Loucy (cell line): Measurements from ENCODE around the gene RYR2.

Experiments used
- H2AFZ ChIP-seq: fragments of 200-600 bp; sonication (generic); 2 replicates; pipeline ENCODE4 v1.6.0; 2016; ENCODE audit warnings: antibody characterized with exemption, mild to moderate bottlenecking, low read length, moderate library complexity
- H3F3A ChIP-seq: fragments of 200-600 bp; 2 replicates; pipeline ENCODE4 v1.6.0; 2016; ENCODE audit warnings: antibody characterized with exemption, low read depth, mild to moderate bottlenecking
- H3K27me3 ChIP-seq: fragments of 200-600 bp; sonication (generic); 2 replicates; pipeline ENCODE4 v1.6.1; 2014; ENCODE audit warnings: low read length, mild to moderate bottlenecking; ENCODE audit not compliant: insufficient read depth, poor library complexity, severe bottlenecking
- H3K36me3 ChIP-seq: fragments of 200-600 bp; sonication (generic); 2 replicates; pipeline ENCODE4 v1.6.1; 2016; ENCODE audit warnings: low read length; ENCODE audit not compliant: insufficient read depth
- H3K4me1 ChIP-seq: fragments of 200-600 bp; sonication (generic); 2 replicates; pipeline ENCODE4 v1.5.1; 2014; ENCODE audit warnings: low read length, mild to moderate bottlenecking; ENCODE audit not compliant: insufficient read depth, poor library complexity, severe bottlenecking
- H3K4me2 ChIP-seq: fragments of 200-600 bp; sonication (generic); 2 replicates; pipeline ENCODE4 v1.6.0; 2014; ENCODE audit warnings: antibody characterized with exemption, low read length, low read depth, mild to moderate bottlenecking; ENCODE audit not compliant: poor library complexity, severe bottlenecking
- H3K4me3 ChIP-seq: fragments of 200-600 bp; sonication (generic); 2 replicates; pipeline ENCODE4 v1.5.1; 2014; ENCODE audit warnings: low read length, mild to moderate bottlenecking, mixed read lengths; ENCODE audit not compliant: poor library complexity, severe bottlenecking
- H3K79me2 ChIP-seq: fragments of 200-600 bp; sonication (generic); 2 replicates; pipeline ENCODE4 v1.6.1; 2014; ENCODE audit warnings: low read length; ENCODE audit not compliant: insufficient read depth
- H3K9ac ChIP-seq: fragments of 200-600 bp; sonication (generic); 2 replicates; pipeline ENCODE4 v1.6.0; 2014; ENCODE audit warnings: mild to moderate bottlenecking, low read depth, low read length, moderate library complexity; ENCODE audit not compliant: poor library complexity, severe bottlenecking
- H3K9me2 ChIP-seq: fragments of 200-600 bp; sonication (generic); replicated peaks from 2 replicates; pipeline ENCODE4 v1.6.1; 2016; ENCODE audit warnings: low read depth, low read length, mixed read lengths
- H3K9me3 ChIP-seq: fragments of 200-600 bp; sonication (generic); 2 replicates; pipeline ENCODE4 v1.6.1; 2014; ENCODE audit warnings: mild to moderate bottlenecking, antibody characterized with exemption, low read length, low read depth; ENCODE audit not compliant: insufficient read depth
- H4K20me1 ChIP-seq: fragments of 200-600 bp; sonication (generic); 2 replicates; pipeline ENCODE4 v1.6.0; 2014; ENCODE audit warnings: antibody characterized with exemption, low read length, mild to moderate bottlenecking; ENCODE audit not compliant: insufficient read depth, poor library complexity, severe bottlenecking
- CTCF ChIP-seq: fragments of 200-600 bp; sonication (generic); conservative IDR thresholded peaks from 2 replicates; pipeline ENCODE4 v1.5.1; 2014; ENCODE audit warnings: mild to moderate bottlenecking, antibody characterized with exemption, low read length
- EZH2phosphoT487 ChIP-seq: fragments of 200-600 bp; IDR thresholded peaks from 2 replicates; pipeline ENCODE4 v1.6.1; 2018; ENCODE audit warnings: antibody characterized with exemption, mild to moderate bottlenecking, moderate library complexity, borderline replicate concordance

Gene RYR2

GRCh38 chr1:237730826-237731350 lies 688.9 kb downstream of the RYR2 start:
- Histone ChIP-seq H3K4me1 (no peaks in the 10 kb centered on the region), H3K79me2 (no peaks in the 10 kb centered on the region), H3K36me3 (no peaks in the 10 kb centered on the region), H3K9me3 (no peaks in the 10 kb centered on the region), H3F3A (no peaks in the 10 kb centered on the region), H3K27me3 (no peaks in the 10 kb centered on the region), H3K9ac (no peak overlapping the region), H3K9me2 (no peaks in the 10 kb centered on the region), H2AFZ (no peak overlapping the region), H4K20me1 (no peaks in the 10 kb centered on the region), H3K4me3 (no peak overlapping the region), H3K4me2 (no peak overlapping the region)
- TF ChIP-seq EZH2phosphoT487, result no peak
- no peak for TF ChIP-seq CTCF

- H2AFZ ChIP-seq, result no peak overlapping the region
- H4K20me1 ChIP-seq, result no peaks in the 10 kb centered on the region
- TF ChIP-seq EZH2phosphoT487, result no peak
- no peak for TF ChIP-seq CTCF
- H3K79me2 ChIP-seq, result no peaks in the 10 kb centered on the region
- no peak overlapping the region for H3K4me2 ChIP-seq
- no peaks in the 10 kb centered on the region for H3K36me3 ChIP-seq
- H3K9me2 ChIP-seq, result no peaks in the 10 kb centered on the region
- no peaks in the 10 kb centered on the region for H3K9me3 ChIP-seq
- no peaks in the 10 kb centered on the region for H3F3A ChIP-seq
- H3K4me1 ChIP-seq, result no peaks in the 10 kb centered on the region
- H3K27me3 ChIP-seq, result no peaks in the 10 kb centered on the region
- no peak overlapping the region for H3K4me3 ChIP-seq
- no peak overlapping the region for H3K9ac ChIP-seq
These were observed 690.7 kb downstream of the RYR2 start for GRCh38 chr1:237732657-237733056.

- H3K9ac ChIP-seq, result no peak overlapping the region
- H3K36me3 ChIP-seq, result no peaks in the 10 kb centered on the region
- no peaks in the 10 kb centered on the region for H3K79me2 ChIP-seq
- H2AFZ ChIP-seq, result no peak overlapping the region
- TF ChIP-seq CTCF (peak; percentile 28), EZH2phosphoT487 (no peak)
- H3K4me2 ChIP-seq, result no peak overlapping the region
- no peaks in the 10 kb centered on the region for H3K9me3 ChIP-seq
- no peaks in the 10 kb centered on the region for H3F3A ChIP-seq
- no peaks in the 10 kb centered on the region for H3K27me3 ChIP-seq
- H3K4me3 ChIP-seq, result no peak overlapping the region
- H3K9me2 ChIP-seq, result no peaks in the 10 kb centered on the region
- H4K20me1 ChIP-seq, result no peaks in the 10 kb centered on the region
- H3K4me1 ChIP-seq, result no peaks in the 10 kb centered on the region
These were observed 694.5 kb downstream of the RYR2 start for GRCh38 chr1:237736372-237737029.
